Fibroblast of villous mesenchyme (primary cell): Measurements from ENCODE around the gene N4BP2. TPM values are rescaled to one million over a fixed set of nuclear protein-coding genes. Genes with fewer than 3 reads are reported as not detected.
"Not testable (repeated sequence)": the region's sequence is repeated elsewhere in the genome, so short reads cannot be mapped to it uniquely, and the experiment has no call there.

Source experiments
- DNase-seq: peaks from one replicate; pipeline ENCODE4 v3.0.0-alpha.2; 2010; ENCODE audit warnings: low read depth
- H3K4me3 ChIP-seq: 2 replicates; pipeline ENCODE4 v1.5.1; 2011; ENCODE audit warnings: low read depth, mild to moderate bottlenecking, low read length
- total RNA-seq: library from RNA; depleted of rRNA; stranded (reverse); fragments of >200 nt; gene quantifications from 2 replicates; pipeline ENCODE4 v1.2.3, GENCODE V29; 2012
- TF ChIP-seq, protein P1 (sequence below): IDR thresholded peaks from 2 replicates; pipeline ENCODE4 v1.5.1; 2012; ENCODE audit warnings: low read depth, mild to moderate bottlenecking, low read length; ENCODE audit not compliant: insufficient read depth

Gene N4BP2
- total RNA-seq, 1 donor = 8.2 TPM

DNA sequence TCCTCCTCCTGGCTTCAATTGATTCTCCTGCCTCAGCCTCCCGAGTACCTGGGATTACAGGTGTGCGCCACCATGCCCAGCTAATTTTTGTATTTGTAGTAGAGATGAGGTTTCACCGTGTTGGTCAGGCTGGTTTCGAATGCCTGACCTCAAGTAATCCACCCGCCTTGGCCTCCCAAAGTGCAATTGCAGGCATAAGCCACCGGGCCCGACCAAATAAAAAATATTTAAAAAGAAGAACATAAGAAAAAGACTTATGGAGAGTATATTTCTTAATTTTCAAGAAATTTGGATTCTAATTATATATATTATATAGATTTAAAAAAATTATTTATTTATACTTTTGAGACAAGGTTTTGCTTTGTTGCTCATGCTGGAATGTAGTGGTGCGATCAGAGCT is 29.8 kb downstream of the N4BP2 start:
- H3K4me3 ChIP-seq = no peak overlapping the region
- TF ChIP-seq, protein P1, sequence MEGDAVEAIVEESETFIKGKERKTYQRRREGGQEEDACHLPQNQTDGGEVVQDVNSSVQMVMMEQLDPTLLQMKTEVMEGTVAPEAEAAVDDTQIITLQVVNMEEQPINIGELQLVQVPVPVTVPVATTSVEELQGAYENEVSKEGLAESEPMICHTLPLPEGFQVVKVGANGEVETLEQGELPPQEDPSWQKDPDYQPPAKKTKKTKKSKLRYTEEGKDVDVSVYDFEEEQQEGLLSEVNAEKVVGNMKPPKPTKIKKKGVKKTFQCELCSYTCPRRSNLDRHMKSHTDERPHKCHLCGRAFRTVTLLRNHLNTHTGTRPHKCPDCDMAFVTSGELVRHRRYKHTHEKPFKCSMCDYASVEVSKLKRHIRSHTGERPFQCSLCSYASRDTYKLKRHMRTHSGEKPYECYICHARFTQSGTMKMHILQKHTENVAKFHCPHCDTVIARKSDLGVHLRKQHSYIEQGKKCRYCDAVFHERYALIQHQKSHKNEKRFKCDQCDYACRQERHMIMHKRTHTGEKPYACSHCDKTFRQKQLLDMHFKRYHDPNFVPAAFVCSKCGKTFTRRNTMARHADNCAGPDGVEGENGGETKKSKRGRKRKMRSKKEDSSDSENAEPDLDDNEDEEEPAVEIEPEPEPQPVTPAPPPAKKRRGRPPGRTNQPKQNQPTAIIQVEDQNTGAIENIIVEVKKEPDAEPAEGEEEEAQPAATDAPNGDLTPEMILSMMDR = no peak
- DNase-seq = no peak

DNA sequence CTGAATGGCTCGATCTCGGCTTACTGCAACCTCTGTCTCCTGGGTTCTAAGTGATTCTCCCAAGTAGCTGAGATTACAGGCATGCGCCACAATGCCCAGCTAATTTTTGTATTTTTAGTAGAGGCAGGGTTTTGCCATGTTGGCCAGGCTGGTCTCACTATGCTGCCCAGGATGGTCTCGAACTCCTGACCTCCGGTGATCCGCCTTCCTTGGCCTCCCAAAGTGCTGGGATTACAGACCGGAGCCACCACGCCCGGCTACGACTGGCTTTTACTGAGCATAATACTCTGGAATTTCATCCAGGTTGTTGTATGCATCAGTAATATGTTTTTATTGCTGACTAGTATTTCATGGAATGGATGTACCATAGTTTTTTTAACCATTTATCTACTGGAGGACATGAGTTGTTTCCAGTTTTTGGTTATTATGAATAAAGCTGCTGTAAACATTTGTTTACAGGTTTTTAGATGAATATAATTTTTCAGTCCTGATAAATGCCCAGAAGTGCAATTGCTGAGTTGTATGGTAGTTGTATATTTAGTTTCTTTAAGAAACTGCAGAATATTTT is 31.2 kb downstream of the N4BP2 start:
- TF ChIP-seq, protein P1 = no peak
- DNase-seq = no peak
- no peak overlapping the region for H3K4me3 ChIP-seq

DNA sequence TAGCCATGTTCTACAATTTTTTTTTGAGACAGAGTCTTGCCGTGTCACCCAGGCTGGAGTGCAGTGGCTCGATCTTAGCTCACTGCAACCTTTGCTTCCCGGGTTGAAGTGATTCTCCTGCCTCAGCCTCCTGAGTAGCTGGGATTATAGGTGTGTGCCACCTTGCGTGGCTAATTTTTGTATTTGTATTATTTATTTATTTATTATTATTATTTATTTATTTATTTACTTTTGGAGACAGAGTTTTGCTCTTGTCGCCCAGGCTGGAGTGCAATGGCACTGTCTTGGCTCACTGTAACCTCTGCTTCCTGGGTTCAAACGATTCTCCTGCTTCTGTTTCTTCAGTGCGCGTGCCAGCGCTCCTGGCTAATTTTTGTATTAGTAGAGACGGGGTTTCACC is 36.8 kb downstream of the N4BP2 start:
- not testable (repeated sequence) for DNase-seq

DNA sequence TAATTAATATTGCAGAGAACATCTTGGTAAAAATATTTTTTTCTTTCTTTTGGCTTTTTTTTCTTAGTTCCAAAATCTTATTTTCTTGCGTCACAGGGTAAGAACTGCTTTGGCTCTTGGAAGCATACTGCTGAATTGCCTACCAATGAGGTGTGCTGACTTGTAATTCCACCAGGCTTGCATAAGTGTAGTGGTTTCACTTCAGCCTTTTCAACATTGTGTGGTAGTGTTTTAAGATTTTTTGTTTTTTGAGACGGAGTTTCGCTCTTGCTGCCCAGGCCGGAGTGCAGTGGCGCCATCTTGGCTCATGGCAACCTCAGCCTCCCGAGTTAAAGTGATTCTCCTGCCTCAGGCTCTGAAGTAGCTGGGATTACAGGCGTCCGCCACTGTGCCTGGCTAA is 42.4 kb downstream of the N4BP2 start:
- DNase-seq = no peak
- H3K4me3 ChIP-seq = no peak overlapping the region
- TF ChIP-seq, protein P1 = no peak

More for the DNA sequence above, 36.8 kb downstream of the N4BP2 start:
- H3K4me3 ChIP-seq = not testable (repeated sequence)

DNA sequence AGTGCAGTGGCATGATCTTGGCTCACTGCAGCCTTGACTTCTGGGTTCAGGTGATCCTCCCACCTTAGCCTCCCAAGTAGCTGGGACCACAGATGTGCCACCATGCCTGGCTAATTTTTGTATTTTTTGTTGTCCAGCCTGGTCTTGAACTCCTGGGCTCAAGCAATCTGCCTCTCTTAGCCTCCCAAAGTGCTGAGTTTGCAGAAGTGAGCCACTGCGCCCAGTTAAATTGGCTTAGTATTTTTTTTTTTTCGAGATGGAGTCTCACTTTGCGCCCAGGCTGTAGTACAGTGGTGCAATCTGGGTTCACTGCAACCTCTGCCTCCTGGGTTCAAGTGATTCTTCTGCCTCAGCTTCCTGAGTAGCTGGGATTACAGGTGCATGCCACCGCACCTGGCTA is 50.5 kb downstream of the N4BP2 start:
- DNase-seq = not testable (repeated sequence)

DNA sequence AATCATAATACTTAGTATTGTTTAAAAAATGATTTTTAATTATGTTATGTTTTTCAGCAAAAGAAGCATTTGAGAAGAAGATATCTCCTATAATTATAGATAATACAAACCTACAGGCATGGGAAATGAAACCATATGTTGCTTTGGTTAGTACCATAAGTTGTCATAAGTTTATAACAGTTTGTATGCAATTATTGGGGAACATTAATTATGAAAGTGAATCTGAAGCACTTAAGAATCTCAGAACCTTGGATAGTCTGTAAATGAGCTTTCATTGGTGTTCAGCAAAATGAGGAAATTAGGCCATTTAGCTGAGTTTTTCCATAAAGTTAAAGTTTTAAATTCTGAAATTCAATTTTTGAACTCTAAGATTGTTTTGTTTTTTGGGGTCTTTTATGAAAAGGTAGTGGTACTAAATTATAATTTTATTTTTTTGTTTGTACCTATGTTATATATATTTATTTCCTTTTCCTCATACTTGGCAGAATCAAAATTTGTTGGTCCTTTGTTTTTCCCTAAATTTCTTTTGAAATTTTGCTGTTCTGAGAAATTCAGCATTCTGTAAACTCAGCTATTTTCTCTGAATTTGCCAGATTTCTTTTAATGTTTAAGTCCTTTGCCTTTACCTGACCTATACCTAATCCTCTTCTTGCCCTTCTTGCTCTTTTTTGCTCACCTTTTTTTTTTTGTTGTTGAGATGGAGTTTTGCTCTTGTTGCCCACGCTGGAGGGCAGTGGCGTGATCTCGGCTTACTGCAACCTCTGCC is 55.6 kb downstream of the N4BP2 start:
- TF ChIP-seq, protein P1 = no peak
- no peak overlapping the region for H3K4me3 ChIP-seq
- DNase-seq = no peak

More for the DNA sequence above, 50.5 kb downstream of the N4BP2 start:
- H3K4me3 ChIP-seq = not testable (repeated sequence)

DNA sequence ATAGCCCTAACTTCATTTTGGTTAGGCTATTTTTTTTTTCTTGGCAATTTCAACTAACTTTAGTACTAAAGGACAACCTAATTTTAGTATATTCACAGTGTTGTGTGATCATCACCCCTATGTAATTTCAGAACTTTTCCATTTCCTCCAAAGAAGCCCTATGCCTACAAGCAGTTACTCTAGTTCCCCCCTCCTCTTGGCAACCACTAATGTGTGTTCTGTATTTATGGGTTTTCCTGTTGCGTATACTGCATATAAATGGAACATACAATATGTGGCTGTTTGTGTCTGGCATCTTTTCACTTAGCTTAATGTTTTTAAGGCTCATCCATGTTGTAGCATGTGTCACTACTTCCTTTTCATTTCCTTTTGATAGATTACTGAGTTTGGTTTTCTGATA is 57.6 kb downstream of the N4BP2 start:
- TF ChIP-seq, protein P1 = no peak
- DNase-seq = no peak
- H3K4me3 ChIP-seq = no peak overlapping the region

DNA sequence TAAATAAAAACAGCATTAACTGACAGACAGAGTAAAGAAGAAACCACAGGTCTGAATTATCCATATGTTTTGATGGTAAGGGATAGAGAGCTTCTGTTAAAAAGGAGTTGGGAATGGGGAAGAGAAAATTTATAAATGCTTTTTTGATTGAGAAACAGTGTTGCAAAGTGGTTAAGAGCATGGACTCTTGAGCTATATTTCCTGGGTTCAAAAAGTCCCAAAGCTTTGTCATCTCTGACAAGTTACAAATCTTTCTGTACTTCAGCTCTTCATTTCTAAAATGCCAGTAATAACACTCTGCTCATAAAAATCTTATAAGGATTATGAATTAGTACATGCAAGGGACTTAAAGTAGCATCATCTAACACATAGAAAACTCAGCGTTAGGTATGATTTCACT is 62.2 kb downstream of the N4BP2 start:
- TF ChIP-seq, protein P1 = no peak
- H3K4me3 ChIP-seq = no peak overlapping the region
- DNase-seq = no peak
